Measurements from ENCODE around the gene CDH22. TPM values are rescaled to one million over a fixed set of nuclear protein-coding genes. Genes with fewer than 3 reads are reported as not detected.

Gene CDH22
- polyA plus RNA-seq, 1 donor = 0.37 TPM

DNA sequence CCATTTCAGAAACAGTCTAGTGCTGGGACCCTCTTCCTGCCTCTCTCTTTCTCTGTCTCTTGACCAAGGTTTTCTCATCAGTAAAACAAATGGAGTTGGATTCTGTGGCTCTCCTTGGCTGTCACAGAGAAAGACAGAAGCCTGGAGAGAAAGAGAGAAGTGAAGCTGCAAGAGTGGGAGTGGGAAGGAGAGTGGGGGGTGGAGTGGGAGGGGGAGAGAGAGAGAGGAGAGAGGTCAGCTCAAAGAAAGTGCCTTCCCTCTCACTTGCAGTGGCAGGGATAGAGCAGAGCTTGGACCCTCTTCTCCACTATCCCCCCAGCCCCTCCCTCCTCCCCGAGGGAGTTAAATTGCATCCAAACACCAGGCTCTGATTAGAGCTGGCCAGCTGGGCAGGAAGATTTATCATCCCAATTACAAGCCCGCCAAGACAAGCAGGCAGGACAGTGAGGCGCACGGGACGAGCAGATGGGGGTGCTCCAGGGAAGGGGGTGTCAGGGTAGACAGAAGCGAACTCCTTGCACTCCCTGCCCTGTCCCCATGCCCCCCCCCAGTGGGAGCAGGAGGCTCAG lies 115.8 kb downstream of the CDH22 start:
- WGBS (ENCODE audit: insufficient coverage, low lambda C conversion rate) = no CpG with 5 or more reads among the region's 6 CpGs
- H3K27me3 ChIP-seq (ENCODE audit: control insufficient read depth, insufficient read depth, low read length) = peaks cover 10% of the 10 kb centered on the region
- no peaks in the 10 kb centered on the region for H3K36me3 ChIP-seq (ENCODE audit: control insufficient read depth, insufficient read depth, low read length)
- H3K4me1 ChIP-seq (ENCODE audit: control insufficient read depth, insufficient read depth, low read length) = no peaks in the 10 kb centered on the region
- DNase-seq = no peak
- no peaks in the 10 kb centered on the region for H3K9me3 ChIP-seq (ENCODE audit: control insufficient read depth, low read depth, low read length)
- no peak overlapping the region for H3K4me3 ChIP-seq (ENCODE audit: low read length)
- H3K27ac ChIP-seq (ENCODE audit: low read length) = no peak overlapping the region

DNA sequence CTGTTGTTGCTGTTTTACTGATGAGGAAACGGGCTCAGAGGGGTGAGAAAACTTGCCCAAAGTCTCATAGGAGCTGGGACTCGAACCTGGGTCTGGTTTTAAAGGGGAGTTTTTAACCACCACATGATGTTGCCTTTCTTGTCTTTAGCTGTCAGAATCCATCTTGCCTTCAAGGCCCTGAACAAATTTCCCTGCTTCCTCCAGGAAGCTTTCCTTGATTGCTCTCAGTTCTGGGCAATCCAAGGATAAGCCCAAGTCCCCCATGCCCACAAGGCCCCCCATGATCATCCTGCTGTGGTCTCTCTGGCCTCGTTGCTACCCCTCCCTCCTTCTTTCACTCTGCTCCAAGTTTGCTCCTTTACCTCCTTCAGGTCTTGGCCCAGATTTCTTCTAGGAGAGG lies 116.7 kb downstream of the CDH22 start:
- WGBS (ENCODE audit: insufficient coverage, low lambda C conversion rate) = 40% methylated on average over 2 of the region's 3 CpGs
- Histone ChIP-seq H3K4me1 (ENCODE audit: control insufficient read depth, insufficient read depth, low read length) (no peaks in the 10 kb centered on the region), H3K27ac (ENCODE audit: low read length) (no peak overlapping the region), H3K4me3 (ENCODE audit: low read length) (no peak overlapping the region), H3K36me3 (ENCODE audit: control insufficient read depth, insufficient read depth, low read length) (no peaks in the 10 kb centered on the region), H3K9me3 (ENCODE audit: control insufficient read depth, low read depth, low read length) (no peaks in the 10 kb centered on the region), H3K27me3 (ENCODE audit: control insufficient read depth, insufficient read depth, low read length) (peaks cover 6% of the 10 kb centered on the region)
- no peak for DNase-seq

DNA sequence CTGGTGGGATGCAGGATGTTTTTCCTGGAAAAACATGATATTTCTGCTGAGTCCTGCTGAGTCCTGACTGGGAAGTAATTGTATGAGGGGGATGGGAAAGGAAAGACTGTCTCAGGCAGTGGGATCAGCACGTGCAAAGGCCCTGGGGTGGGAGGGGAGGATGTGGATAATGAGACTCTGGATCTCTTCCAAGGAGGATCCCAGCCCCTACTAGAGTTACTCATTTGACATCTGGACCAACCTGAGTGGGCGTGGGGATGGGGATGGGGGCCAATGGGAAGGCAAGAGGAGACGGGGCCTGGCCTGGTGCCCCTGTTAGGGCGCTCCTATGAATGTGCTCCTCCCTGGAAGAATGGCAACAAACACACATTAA lies 117.1 kb downstream of the CDH22 start:
- no CpG with 5 or more reads among the region's 4 CpGs for WGBS (ENCODE audit: insufficient coverage, low lambda C conversion rate)
- Histone ChIP-seq H3K27ac (ENCODE audit: low read length) (no peak overlapping the region), H3K4me3 (ENCODE audit: low read length) (no peak overlapping the region), H3K9me3 (ENCODE audit: control insufficient read depth, low read depth, low read length) (no peaks in the 10 kb centered on the region), H3K4me1 (ENCODE audit: control insufficient read depth, insufficient read depth, low read length) (no peaks in the 10 kb centered on the region), H3K27me3 (ENCODE audit: control insufficient read depth, insufficient read depth, low read length) (peaks cover 3% of the 10 kb centered on the region), H3K36me3 (ENCODE audit: control insufficient read depth, insufficient read depth, low read length) (no peaks in the 10 kb centered on the region)
- DNase-seq = no peak

DNA sequence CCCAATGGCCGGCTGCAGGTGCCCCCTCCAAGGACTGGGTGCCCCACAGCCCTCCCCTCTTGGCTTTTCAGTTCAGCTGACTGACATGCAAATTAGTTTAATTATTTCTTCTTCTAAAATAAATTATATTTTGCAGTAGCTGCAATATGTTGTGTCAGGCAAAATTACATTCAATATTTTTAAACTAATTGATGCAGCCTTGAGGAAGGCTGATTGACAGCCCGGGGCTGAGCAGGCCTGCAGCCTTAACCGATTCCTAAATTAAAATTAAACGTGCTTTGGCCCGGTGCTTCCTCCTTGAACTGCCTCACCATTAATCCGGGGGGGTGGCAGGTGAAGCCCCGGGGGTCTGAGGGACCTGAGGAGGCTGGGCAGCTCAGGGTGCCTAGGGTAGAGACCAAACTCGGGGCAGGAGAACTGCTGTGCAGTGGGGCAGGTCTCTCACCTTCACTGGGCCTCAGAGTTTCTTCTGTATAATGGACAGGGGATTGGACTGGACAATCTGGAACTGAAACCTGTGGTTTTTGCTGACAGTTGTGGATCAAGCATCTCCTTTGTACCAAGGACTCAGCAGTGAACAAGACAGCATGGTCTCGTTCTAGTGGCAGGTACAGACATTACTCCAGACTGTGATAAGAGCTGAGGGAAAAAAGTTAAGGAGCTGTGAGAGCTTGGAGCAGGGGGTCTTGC lies 117.7 kb downstream of the CDH22 start:
- H3K36me3 ChIP-seq (ENCODE audit: control insufficient read depth, insufficient read depth, low read length) = no peaks in the 10 kb centered on the region
- H3K27me3 ChIP-seq (ENCODE audit: control insufficient read depth, insufficient read depth, low read length) = peaks cover 3% of the 10 kb centered on the region
- H3K9me3 ChIP-seq (ENCODE audit: control insufficient read depth, low read depth, low read length) = no peaks in the 10 kb centered on the region
- H3K27ac ChIP-seq (ENCODE audit: low read length) = no peak overlapping the region
- no CpG with 5 or more reads among the region's 9 CpGs for WGBS (ENCODE audit: insufficient coverage, low lambda C conversion rate)
- H3K4me3 ChIP-seq (ENCODE audit: low read length) = no peak overlapping the region
- no peaks in the 10 kb centered on the region for H3K4me1 ChIP-seq (ENCODE audit: control insufficient read depth, insufficient read depth, low read length)
- no peak for DNase-seq

DNA sequence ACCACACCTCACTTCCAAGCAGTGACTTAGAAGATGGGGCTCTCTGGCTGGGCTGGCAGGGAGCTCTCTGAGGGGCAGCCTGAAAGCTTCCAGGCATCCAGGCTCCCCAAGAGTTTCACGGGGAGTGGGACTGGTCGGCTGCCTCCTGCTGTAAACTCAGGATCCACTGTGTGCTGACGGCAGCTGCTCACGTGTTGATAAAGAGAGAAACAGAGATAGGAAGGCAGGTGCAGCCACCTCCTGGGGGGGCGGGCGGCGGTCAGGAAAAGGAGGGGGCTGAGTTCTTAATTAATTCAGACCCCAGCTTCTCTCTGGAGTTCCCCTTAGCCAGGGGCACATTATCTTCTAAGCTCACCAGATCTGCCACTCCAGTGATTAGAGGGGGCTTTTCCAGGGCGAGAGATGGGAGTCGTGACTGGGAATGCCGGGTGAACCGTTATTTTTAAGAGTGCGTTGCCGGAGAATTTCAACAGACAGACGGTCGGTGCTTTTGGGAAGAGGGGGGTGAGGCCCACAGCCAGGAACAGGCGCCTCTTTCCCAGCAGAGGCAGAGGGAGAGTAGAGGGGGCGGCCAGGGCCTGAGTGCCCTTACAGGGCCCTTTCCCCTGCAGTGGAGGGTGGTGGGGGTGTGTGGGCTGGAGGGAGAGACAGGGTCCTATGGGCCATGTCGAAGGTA lies 119.3 kb downstream of the CDH22 start:
- Histone ChIP-seq H3K36me3 (ENCODE audit: control insufficient read depth, insufficient read depth, low read length) (no peaks in the 10 kb centered on the region), H3K4me1 (ENCODE audit: control insufficient read depth, insufficient read depth, low read length) (no peaks in the 10 kb centered on the region), H3K4me3 (ENCODE audit: low read length) (no peak overlapping the region), H3K27me3 (ENCODE audit: control insufficient read depth, insufficient read depth, low read length) (peaks cover 3% of the 10 kb centered on the region), H3K9me3 (ENCODE audit: control insufficient read depth, low read depth, low read length) (no peaks in the 10 kb centered on the region), H3K27ac (ENCODE audit: low read length) (no peak overlapping the region)
- WGBS (ENCODE audit: insufficient coverage, low lambda C conversion rate) = no CpG with 5 or more reads among the region's 18 CpGs
- no peak for DNase-seq

DNA sequence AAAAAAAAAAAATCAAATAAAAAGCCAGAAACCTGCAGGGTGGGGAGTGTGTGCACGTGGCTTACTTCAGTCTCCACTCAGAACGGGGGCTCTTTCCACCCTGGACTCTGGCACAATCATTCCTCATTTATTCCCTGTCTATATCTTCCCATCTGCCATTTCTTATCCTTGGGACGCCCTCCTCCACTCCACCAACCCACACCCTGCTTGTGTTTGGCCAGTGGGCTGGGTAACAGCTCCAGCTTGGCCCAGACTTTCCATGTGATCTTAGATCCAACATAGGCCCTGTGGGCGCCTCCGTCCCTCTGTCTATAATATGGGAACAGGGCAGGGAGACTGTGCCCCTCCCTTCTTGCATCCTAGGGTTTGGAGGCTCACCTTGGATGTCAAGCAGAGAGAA lies 122.1 kb downstream of the CDH22 start:
- Histone ChIP-seq H3K36me3 (ENCODE audit: control insufficient read depth, insufficient read depth, low read length) (no peaks in the 10 kb centered on the region), H3K4me3 (ENCODE audit: low read length) (no peak overlapping the region), H3K4me1 (ENCODE audit: control insufficient read depth, insufficient read depth, low read length) (no peaks in the 10 kb centered on the region), H3K27me3 (ENCODE audit: control insufficient read depth, insufficient read depth, low read length) (peaks cover 5% of the 10 kb centered on the region), H3K9me3 (ENCODE audit: control insufficient read depth, low read depth, low read length) (no peaks in the 10 kb centered on the region), H3K27ac (ENCODE audit: low read length) (no peak overlapping the region)
- no peak for DNase-seq
- WGBS (ENCODE audit: insufficient coverage, low lambda C conversion rate) = 71% methylated on average over 1 of the region's 5 CpGs

DNA sequence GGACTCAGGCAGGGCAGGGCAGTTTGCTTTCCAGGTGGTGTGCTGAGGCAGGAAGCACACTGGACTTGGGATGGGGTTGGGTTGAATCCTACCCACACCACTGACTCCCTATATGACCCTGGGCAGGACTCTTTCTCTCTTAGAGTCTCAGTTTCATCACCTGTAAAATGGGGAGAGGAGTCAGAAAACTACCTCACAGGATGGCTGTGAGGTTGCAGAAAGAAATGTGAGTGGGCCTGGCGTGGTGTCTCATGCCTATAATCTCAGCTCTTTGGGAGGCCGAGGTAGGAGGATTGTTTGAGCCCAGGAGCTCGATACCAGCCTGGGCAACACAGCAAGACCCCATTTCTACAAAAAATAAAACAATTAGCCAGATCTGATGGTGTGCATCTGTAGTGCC lies 122.9 kb downstream of the CDH22 start:
- peaks cover 5% of the 10 kb centered on the region for H3K27me3 ChIP-seq (ENCODE audit: control insufficient read depth, insufficient read depth, low read length)
- H3K36me3 ChIP-seq (ENCODE audit: control insufficient read depth, insufficient read depth, low read length) = no peaks in the 10 kb centered on the region
- no peaks in the 10 kb centered on the region for H3K4me1 ChIP-seq (ENCODE audit: control insufficient read depth, insufficient read depth, low read length)
- no peak overlapping the region for H3K27ac ChIP-seq (ENCODE audit: low read length)
- WGBS (ENCODE audit: insufficient coverage, low lambda C conversion rate) = no CpG with 5 or more reads among the region's 3 CpGs
- DNase-seq = no peak
- H3K4me3 ChIP-seq (ENCODE audit: low read length) = no peak overlapping the region
- H3K9me3 ChIP-seq (ENCODE audit: control insufficient read depth, low read depth, low read length) = no peaks in the 10 kb centered on the region

DNA sequence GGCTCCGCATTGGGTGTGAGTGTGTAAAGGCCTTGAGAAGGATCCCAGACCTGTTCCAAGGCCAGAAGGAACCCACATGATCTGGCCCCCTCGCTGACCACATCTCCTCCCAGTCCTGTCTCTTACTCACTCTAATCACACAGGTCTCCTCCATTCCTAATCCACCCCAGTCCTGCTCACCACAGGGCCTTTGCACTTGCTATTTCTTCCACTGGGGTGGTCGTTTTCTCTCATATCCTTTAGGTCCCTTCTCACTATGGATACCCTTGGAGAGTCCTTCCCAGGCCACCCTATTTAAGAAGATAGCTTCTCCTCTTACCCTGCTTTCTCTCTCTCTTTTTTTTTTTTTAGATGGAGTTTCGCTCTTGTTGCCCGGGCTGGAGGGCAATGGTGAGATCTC lies 124.5 kb downstream of the CDH22 start:
- H3K9me3 ChIP-seq (ENCODE audit: control insufficient read depth, low read depth, low read length) = no peaks in the 10 kb centered on the region
- H3K4me1 ChIP-seq (ENCODE audit: control insufficient read depth, insufficient read depth, low read length) = no peaks in the 10 kb centered on the region
- H3K36me3 ChIP-seq (ENCODE audit: control insufficient read depth, insufficient read depth, low read length) = no peaks in the 10 kb centered on the region
- no peak overlapping the region for H3K27ac ChIP-seq (ENCODE audit: low read length)
- H3K27me3 ChIP-seq (ENCODE audit: control insufficient read depth, insufficient read depth, low read length) = peaks cover 11% of the 10 kb centered on the region
- no peak for DNase-seq
- no peak overlapping the region for H3K4me3 ChIP-seq (ENCODE audit: low read length)
- WGBS (ENCODE audit: insufficient coverage, low lambda C conversion rate) = 60% methylated on average over 1 of the region's 5 CpGs

DNA sequence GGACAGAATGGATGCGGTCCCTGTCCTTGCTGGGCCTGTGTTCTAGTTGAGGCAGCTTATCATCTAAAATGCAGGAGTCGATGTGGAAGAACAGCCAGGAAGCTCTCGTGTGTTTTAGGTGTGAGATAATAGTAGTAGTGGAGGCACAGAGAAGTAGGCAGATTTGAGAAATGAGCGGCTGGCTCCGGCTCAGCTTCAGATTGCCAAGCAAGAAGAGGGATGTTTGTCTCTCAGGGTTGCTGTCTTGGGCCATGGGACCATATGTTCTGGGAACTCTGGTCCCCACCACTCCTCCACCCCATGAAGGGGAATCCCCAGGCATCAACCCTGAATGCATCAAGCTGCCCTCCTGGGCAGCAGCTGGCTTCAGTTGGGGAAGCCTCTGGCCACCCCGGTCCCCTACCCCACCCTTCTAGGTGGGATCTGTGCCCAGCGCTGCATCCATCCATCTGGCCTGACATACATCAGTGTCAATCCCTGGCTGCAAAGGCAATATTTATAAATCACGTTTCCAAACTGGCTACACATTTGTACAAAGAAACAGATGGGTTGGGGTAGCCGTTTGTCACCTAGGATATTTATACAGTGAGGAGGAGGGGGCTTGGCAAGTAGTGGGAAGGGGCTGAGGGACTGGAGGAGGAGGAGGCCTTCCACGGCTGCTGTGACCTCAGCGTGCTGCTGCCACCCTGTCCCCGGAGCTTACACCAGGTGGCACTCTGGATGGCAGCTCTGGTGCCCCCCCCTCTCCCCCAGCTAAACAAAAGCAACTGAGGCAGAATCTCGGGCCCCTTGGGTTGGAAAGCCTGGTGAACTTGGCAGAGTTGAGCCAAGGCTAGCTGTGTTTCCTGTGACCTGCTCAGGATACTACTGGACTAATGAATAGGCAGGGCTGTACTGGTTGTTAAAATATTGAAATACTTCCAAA lies 125.8 kb downstream of the CDH22 start:
- Histone ChIP-seq H3K36me3 (ENCODE audit: control insufficient read depth, insufficient read depth, low read length) (no peaks in the 10 kb centered on the region), H3K9me3 (ENCODE audit: control insufficient read depth, low read depth, low read length) (no peaks in the 10 kb centered on the region), H3K27ac (ENCODE audit: low read length) (no peak overlapping the region), H3K4me1 (ENCODE audit: control insufficient read depth, insufficient read depth, low read length) (no peaks in the 10 kb centered on the region), H3K4me3 (ENCODE audit: low read length) (no peak overlapping the region), H3K27me3 (ENCODE audit: control insufficient read depth, insufficient read depth, low read length) (peaks cover 20% of the 10 kb centered on the region)
- no CpG with 5 or more reads among the region's 13 CpGs for WGBS (ENCODE audit: insufficient coverage, low lambda C conversion rate)
- no peak for DNase-seq

DNA sequence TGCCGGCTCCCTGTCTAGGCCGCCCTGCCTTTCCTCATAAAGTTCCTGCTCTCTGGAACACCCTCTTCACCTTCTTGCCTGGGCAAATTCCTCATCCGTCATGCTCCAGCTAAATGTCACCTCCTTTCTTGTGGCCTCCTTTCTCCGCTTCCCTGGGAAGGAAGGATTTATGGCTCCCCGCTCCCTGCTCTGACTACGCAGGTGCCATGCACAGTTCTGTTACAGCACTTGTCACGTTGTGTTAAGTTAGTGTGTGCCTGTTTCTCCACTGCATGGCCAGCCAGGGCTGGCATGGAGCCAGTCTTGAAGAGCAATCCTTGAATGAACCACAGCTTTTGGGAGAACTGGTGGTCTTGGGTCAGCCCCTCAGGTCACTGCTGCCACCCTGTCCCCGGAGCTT lies 128.4 kb downstream of the CDH22 start:
- H3K9me3 ChIP-seq (ENCODE audit: control insufficient read depth, low read depth, low read length) = no peaks in the 10 kb centered on the region
- no peaks in the 10 kb centered on the region for H3K36me3 ChIP-seq (ENCODE audit: control insufficient read depth, insufficient read depth, low read length)
- peaks cover 42% of the 10 kb centered on the region for H3K27me3 ChIP-seq (ENCODE audit: control insufficient read depth, insufficient read depth, low read length)
- H3K4me1 ChIP-seq (ENCODE audit: control insufficient read depth, insufficient read depth, low read length) = no peaks in the 10 kb centered on the region
- H3K27ac ChIP-seq (ENCODE audit: low read length) = no peak overlapping the region
- DNase-seq = no peak
- no peak overlapping the region for H3K4me3 ChIP-seq (ENCODE audit: low read length)
- 40% methylated on average over 1 of the region's 8 CpGs for WGBS (ENCODE audit: insufficient coverage, low lambda C conversion rate)
